B cell (primary cell): ENCODE results near the gene NDUFAB1.

ENCODE experiments used
- CTCF ChIP-seq: fragments of 200-600 bp; IDR thresholded peaks from one replicate; pipeline ENCODE4 v1.8.0; 2022; ENCODE audit warnings: antibody characterized with exemption, mild to moderate bottlenecking
- EZH2 ChIP-seq: IDR thresholded peaks from 2 replicates; pipeline ENCODE4 v1.6.1; 2012; ENCODE audit warnings: borderline replicate concordance, low read depth, mild to moderate bottlenecking, moderate library complexity, low read length; ENCODE audit not compliant: insufficient read depth, poor library complexity, severe bottlenecking

- TF ChIP-seq CTCF (no peak), EZH2 (no peak)
Measured at GRCh38 chr16:23615805-23616204, 19.7 kb upstream of the NDUFAB1 start.
